GM23248 (cell line): ENCODE measurements around the gene ASPHD2. TPM values are rescaled to one million over a fixed set of nuclear protein-coding genes. Genes with fewer than 3 reads are reported as not detected.
A peak's percentile ranks its signal among the peaks of the same experiment; 100 is the strongest.

Experiments used
- DNase-seq: peaks from one replicate; pipeline ENCODE4 v3.0.0-alpha.2; 2015
- H2AFZ ChIP-seq: fragments of 200-600 bp; sonication (generic); 2 replicates; pipeline ENCODE4 v1.6.1; 2016; ENCODE audit warnings: antibody characterized with exemption
- H3F3A ChIP-seq: fragments of 200-600 bp; sonication (generic); 2 replicates; pipeline ENCODE4 v1.6.1; 2016; ENCODE audit warnings: mild to moderate bottlenecking, antibody characterized with exemption, mixed run types; ENCODE audit not compliant: insufficient read depth
- H3K27ac ChIP-seq: fragments of 200-600 bp; sonication (generic); 2 replicates; pipeline ENCODE4 v1.5.1; 2016; ENCODE audit warnings: mild to moderate bottlenecking
- H3K27me3 ChIP-seq: fragments of 200-600 bp; sonication (generic); replicated peaks from 2 replicates; pipeline ENCODE4 v1.6.1; 2016; ENCODE audit warnings: mild to moderate bottlenecking; ENCODE audit not compliant: insufficient read depth
- H3K36me3 ChIP-seq: fragments of 200-600 bp; sonication (generic); 2 replicates; pipeline ENCODE4 v1.6.1; 2016; ENCODE audit warnings: low read depth, mild to moderate bottlenecking
- H3K4me1 ChIP-seq: fragments of 200-600 bp; sonication (generic); 2 replicates; pipeline ENCODE4 v1.6.1; 2016; ENCODE audit warnings: mild to moderate bottlenecking; ENCODE audit not compliant: insufficient read depth
- H3K4me2 ChIP-seq: fragments of 200-600 bp; sonication (generic); one replicate; pipeline ENCODE4 v1.6.1; 2016; ENCODE audit warnings: mild to moderate bottlenecking; ENCODE audit not compliant: unreplicated experiment
- H3K4me3 ChIP-seq: fragments of 200-600 bp; sonication (generic); 2 replicates; pipeline ENCODE4 v1.5.1; 2016; ENCODE audit warnings: mild to moderate bottlenecking
- H3K79me2 ChIP-seq: fragments of 200-600 bp; sonication (generic); 2 replicates; pipeline ENCODE4 v1.6.1; 2016; ENCODE audit warnings: mild to moderate bottlenecking; ENCODE audit not compliant: insufficient read depth
- H3K9ac ChIP-seq: fragments of 200-600 bp; sonication (generic); 2 replicates; pipeline ENCODE4 v1.6.1; 2016; ENCODE audit warnings: mild to moderate bottlenecking
- H3K9me2 ChIP-seq: fragments of 200-600 bp; sonication (generic); 2 replicates; pipeline ENCODE4 v1.6.1; 2016; ENCODE audit warnings: mixed run types, mild to moderate bottlenecking, moderate library complexity; ENCODE audit not compliant: insufficient read depth
- H3K9me3 ChIP-seq: fragments of 200-600 bp; sonication (generic); one replicate; pipeline ENCODE4 v1.6.1; 2017; ENCODE audit warnings: low read depth
- H4K20me1 ChIP-seq: fragments of 200-600 bp; sonication (generic); 2 replicates; pipeline ENCODE4 v1.6.0; 2016; ENCODE audit not compliant: insufficient read depth
- EZH2 ChIP-seq: fragments of 200-600 bp; sonication (generic); IDR thresholded peaks from 2 replicates; pipeline ENCODE4 v1.6.1; 2018; ENCODE audit warnings: antibody characterized with exemption, mild to moderate bottlenecking; ENCODE audit not compliant: insufficient read depth, poor library complexity, severe bottlenecking
- EZH2phosphoT487 ChIP-seq: fragments of 200-600 bp; sonication (generic); IDR thresholded peaks from 2 replicates; pipeline ENCODE4 v1.6.1; 2018; ENCODE audit warnings: antibody characterized with exemption, moderate library complexity, mild to moderate bottlenecking, low read depth; ENCODE audit not compliant: insufficient read depth
- WGBS, 2 experiments: methylation state at CpG; one replicate each; pipeline ENCODE4 v1.1.6; 2015 to 2017; ENCODE audit warnings: low lambda C conversion rate in 2 of 2, low coverage in 1 of 2; ENCODE audit errors: missing lambda C conversion rate in 2 of 2; 5-methylcytosine and 5-hydroxymethylcytosine counted together
- in situ Hi-C: fragments of 300-500 bp; cut with MboI; formaldehyde crosslinking; loops from 2 replicates; pipeline ENCODE4 v1.15.0; 2020
- polyA plus RNA-seq: library from polyadenylated mRNA; unstranded; fragments of >200 nt; fragmentation: Nextera tagmentation; extraction: Ambion mirVana; gene quantifications from 2 replicates; pipeline ENCODE4 v1.2.1, GENCODE V29; 2016
- total RNA-seq: library from RNA; depleted of rRNA; stranded (reverse); fragments of >200 nt; shearing (Covaris generic); gene quantifications from 2 replicates; pipeline ENCODE4 v1.2.3, GENCODE V29; 2014

The ASPHD2 gene
- total and polyA plus RNA-seq, 2 experiments from 2014 or later, result 0.73 to 1.8 TPM

DNA sequence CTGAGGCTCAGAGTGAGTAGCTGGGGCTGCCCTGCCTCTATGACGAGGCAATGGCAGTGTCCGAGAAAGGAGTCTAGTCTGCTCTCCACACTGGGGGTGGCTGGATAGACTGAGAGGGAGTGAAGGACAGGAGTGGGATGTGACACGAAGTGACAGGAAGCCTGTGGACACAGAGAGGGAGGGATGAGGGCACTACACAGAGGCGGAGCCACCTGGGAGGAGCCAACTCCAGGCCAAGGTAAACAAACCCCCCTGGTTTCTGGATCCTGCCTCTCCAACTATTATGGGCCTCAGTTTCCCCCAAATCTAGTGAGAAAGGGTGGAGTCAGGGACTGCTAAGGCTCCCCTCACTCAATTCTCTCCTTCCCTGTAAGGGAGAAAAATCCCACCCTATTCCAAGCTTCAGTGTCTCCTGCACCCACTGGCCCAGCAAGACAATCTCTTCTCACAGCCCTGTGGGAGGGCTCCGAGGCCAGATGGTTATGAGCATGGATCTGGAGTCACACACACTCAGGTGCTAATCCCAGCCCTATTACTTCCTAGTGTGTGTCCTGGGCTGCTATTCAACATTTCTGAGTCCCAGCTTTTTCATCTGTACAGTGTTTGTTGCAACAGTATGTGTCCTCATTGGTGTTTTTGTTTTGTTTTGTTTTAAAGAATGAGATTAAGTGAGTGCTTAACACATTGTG, 24.9 kb downstream of the ASPHD2 start:
- no peak overlapping the region for H2AFZ ChIP-seq
- in situ Hi-C loops, result no loop called here
- WGBS, 2 experiments, result 85 to 90% methylated on average over 5 of the region's 5 CpGs
- H3K79me2 ChIP-seq, result no peaks in the 10 kb centered on the region
- no peak overlapping the region for H3K4me3 ChIP-seq
- no peaks in the 10 kb centered on the region for H3F3A ChIP-seq
- no peak overlapping the region for H3K4me2 ChIP-seq
- H3K9ac ChIP-seq, result no peak overlapping the region
- DNase-seq, result no peak
- H3K9me2 ChIP-seq, result no peaks in the 10 kb centered on the region
- no peak for TF ChIP-seq EZH2phosphoT487
- TF ChIP-seq EZH2, result no peak
- no peaks in the 10 kb centered on the region for H3K27me3 ChIP-seq
- no peaks in the 10 kb centered on the region for H4K20me1 ChIP-seq
- H3K27ac ChIP-seq, result no peak overlapping the region
- no peaks in the 10 kb centered on the region for H3K4me1 ChIP-seq
- no peaks in the 10 kb centered on the region for H3K9me3 ChIP-seq
- 0 out of 2 replicates have a peak, but pooled peaks cover under 1% of the 10 kb centered on the region for H3K36me3 ChIP-seq

DNA sequence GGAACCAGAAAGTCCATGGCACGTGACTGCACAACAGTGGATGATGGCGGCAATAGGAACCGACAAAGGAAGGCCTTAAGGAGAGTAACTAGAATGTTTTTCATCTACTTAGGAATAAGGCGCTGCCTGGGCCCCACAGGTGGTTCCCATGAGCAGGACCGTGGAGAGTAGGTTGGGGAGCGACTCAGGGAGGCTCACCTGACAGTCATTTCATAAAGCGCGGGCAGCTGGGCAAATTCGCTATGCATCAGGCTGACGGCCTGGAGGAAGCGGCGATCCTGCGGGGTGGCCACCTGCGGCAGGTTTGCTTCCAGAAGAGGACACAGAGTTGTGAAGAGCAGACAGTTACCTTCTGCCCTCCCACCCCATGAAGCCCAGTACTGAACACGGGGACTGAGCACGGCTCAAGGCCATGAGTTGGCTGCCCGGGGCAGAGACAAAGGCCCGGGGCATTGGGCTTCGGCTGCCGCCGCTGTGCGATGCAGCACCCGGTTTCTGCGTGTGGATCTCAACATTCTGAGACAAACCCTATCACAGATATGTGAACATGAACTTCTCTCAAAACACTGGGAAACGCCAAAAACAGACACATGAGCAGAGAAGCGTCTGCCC, 28.7 kb downstream of the ASPHD2 start:
- no peak overlapping the region for H3K4me3 ChIP-seq
- no peaks in the 10 kb centered on the region for H4K20me1 ChIP-seq
- no peak overlapping the region for H3K4me2 ChIP-seq
- H3F3A ChIP-seq, result no peaks in the 10 kb centered on the region
- TF ChIP-seq EZH2, result no peak
- no peak for TF ChIP-seq EZH2phosphoT487
- in situ Hi-C loops, result no loop called here
- WGBS, 2 experiments, result 95 to 98% methylated on average over 24 to 26 of the region's 26 CpGs
- H3K9ac ChIP-seq, result no peak overlapping the region
- H2AFZ ChIP-seq, result no peak overlapping the region
- no peak for DNase-seq
- no peaks in the 10 kb centered on the region for H3K9me3 ChIP-seq
- peaks cover 14% of the 10 kb centered on the region; the same call in 1 of the 2 replicates for H3K79me2 ChIP-seq
- H3K4me1 ChIP-seq, result no peaks in the 10 kb centered on the region
- H3K9me2 ChIP-seq, result no peaks in the 10 kb centered on the region
- no peaks in the 10 kb centered on the region for H3K27me3 ChIP-seq
- H3K36me3 ChIP-seq, result 0 out of 2 replicates have a peak, but pooled peaks cover 12% of the 10 kb centered on the region
- H3K27ac ChIP-seq, result no peak overlapping the region

DNA sequence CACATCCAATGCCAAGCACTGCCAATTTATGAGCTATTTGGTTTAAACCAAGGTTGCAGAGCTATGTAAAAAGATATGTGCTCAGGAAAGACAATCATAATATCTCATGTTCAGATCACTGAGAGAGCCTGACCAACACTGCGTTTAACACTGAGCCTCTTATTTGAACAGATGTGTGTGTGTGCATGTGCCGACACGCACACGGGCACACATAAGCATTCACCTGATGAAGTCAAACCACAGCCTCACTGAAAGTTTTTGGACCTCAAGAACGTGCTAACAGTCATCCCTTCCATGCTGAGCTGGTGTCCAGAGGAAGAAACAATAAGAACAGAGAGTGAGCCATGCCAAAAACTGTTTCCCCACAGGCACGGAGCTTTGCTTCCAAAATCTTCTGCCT, 31.1 kb downstream of the ASPHD2 start:
- H3K9me3 ChIP-seq, result no peaks in the 10 kb centered on the region
- in situ Hi-C loops, result no loop called here
- no peaks in the 10 kb centered on the region for H3K9me2 ChIP-seq
- H3K36me3 ChIP-seq, result peaks cover 12% of the 10 kb centered on the region; the same call in 1 of the 2 replicates
- H2AFZ ChIP-seq, result no peak overlapping the region
- no peak overlapping the region for H3K27ac ChIP-seq
- DNase-seq, result no peak
- no peaks in the 10 kb centered on the region for H3K4me1 ChIP-seq
- H3K4me2 ChIP-seq, result no peak overlapping the region
- no peaks in the 10 kb centered on the region for H4K20me1 ChIP-seq
- H3K9ac ChIP-seq, result no peak overlapping the region
- H3F3A ChIP-seq, result no peaks in the 10 kb centered on the region
- H3K79me2 ChIP-seq, result peaks cover 14% of the 10 kb centered on the region; the same call in 1 of the 2 replicates
- 81 to 87% methylated on average over 6 of the region's 6 CpGs for WGBS, 2 experiments
- TF ChIP-seq EZH2phosphoT487 (no peak), EZH2 (no peak)
- no peaks in the 10 kb centered on the region for H3K27me3 ChIP-seq
- no peak overlapping the region for H3K4me3 ChIP-seq

DNA sequence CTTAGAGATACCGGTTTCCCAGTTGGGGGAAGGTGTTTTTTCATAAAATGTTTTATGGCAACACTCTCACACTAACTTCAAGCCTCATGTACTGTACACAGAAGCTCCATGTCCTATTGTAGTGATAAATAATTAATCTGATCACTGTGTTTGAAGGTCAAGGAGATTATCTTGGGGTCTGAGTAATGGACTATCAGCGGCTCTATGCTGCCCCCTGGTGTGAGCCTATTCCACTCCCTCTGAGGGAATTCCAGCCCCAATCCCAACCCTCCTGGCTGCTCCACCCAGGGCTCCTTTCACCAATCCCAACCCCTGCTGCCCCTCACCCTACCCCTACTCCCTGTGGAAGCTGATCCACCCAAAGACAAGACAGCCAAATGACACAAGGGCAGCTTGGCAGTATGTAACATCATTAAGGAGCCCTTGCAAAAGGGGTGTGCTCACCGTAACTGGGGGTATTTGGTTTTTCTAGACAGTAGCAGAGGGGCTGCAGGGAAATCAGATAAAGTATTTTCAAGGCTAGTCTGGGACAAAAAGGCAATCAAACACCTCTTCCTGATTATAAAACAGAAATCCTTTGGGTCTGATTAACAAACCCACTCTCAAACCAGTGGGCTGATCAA, 32.2 kb downstream of the ASPHD2 start:
- no peaks in the 10 kb centered on the region for H4K20me1 ChIP-seq
- in situ Hi-C loops, result no loop called here

More for the DNA sequence above, 32.2 kb downstream of the ASPHD2 start:
- Histone ChIP-seq H3K4me2 (no peak overlapping the region), H3K4me1 (no peaks in the 10 kb centered on the region), H3K27ac (no peak overlapping the region), H3K9me3 (no peaks in the 10 kb centered on the region), H3K9ac (no peak overlapping the region), H3K4me3 (no peak overlapping the region), H3K27me3 (no peaks in the 10 kb centered on the region), H3K9me2 (no peaks in the 10 kb centered on the region), H3F3A (no peaks in the 10 kb centered on the region), H2AFZ (no peak overlapping the region), H3K36me3 (peaks cover 12% of the 10 kb centered on the region), H3K79me2 (peaks cover 14% of the 10 kb centered on the region; the same call in 1 of the 2 replicates)
- TF ChIP-seq EZH2phosphoT487 (no peak), EZH2 (no peak)
- WGBS, 2 experiments, result 30 to 35% methylated on average over 3 of the region's 3 CpGs
- peak; percentile 65 for DNase-seq
